Spinal cord (tissue), 10 donors: Measurements from ENCODE around the gene SASH3. TPM values are rescaled to one million over a fixed set of nuclear protein-coding genes. Genes with fewer than 3 reads are reported as not detected.

Source experiments
- DNase-seq, 6 donors: peaks; one replicate each; pipeline versions ENCODE4 v3.0.0 to v3.0.0-alpha.2; 2013 to 2015; ENCODE audit warnings: low spot score in 6 of 6, low read depth in 4 of 6
- H3K27ac ChIP-seq: one replicate; pipeline ENCODE4 v1.5.1; 2013; ENCODE audit warnings: low read depth, low read length, control low read depth
- H3K27me3 ChIP-seq: one replicate; pipeline ENCODE4 v1.6.1; 2013; ENCODE audit warnings: low read length; ENCODE audit not compliant: control insufficient read depth, insufficient read depth
- H3K36me3 ChIP-seq: one replicate; pipeline ENCODE4 v1.6.1; 2013; ENCODE audit warnings: low read length; ENCODE audit not compliant: control insufficient read depth, insufficient read depth
- H3K4me1 ChIP-seq: one replicate; pipeline ENCODE4 v1.6.1; 2013; ENCODE audit warnings: low read length; ENCODE audit not compliant: control insufficient read depth, insufficient read depth
- H3K4me3 ChIP-seq: one replicate; pipeline ENCODE4 v1.5.1; 2013; ENCODE audit warnings: low read depth, low read length, control low read depth
- H3K9me3 ChIP-seq: one replicate; pipeline ENCODE4 v1.6.1; 2013; ENCODE audit warnings: low read length; ENCODE audit not compliant: control insufficient read depth, insufficient read depth
- WGBS: methylation state at CpG from one replicate; pipeline ENCODE4 v1.1.5; 2013; ENCODE audit warnings: missing lambda C conversion rate; ENCODE audit not compliant: insufficient coverage; 5-methylcytosine and 5-hydroxymethylcytosine counted together
- polyA plus RNA-seq, 2 donors: library from polyadenylated mRNA; unstranded; fragments of 120-200 nt; gene quantifications; one replicate each; pipeline ENCODE4 v1.2.1, GENCODE V29; 2013; ENCODE audit not compliant: insufficient read length in 2 of 2
- total RNA-seq, 2 donors: library from RNA; depleted of rRNA in 1 of 2; stranded (reverse); fragments of 120-200 nt in 1 of 2; fragments of >200 nt in 1 of 2; gene quantifications; one replicate each; pipeline versions ENCODE4 v1.2.3 to v1.2.4, GENCODE V29; 2013 to 2014
- donor health status: healthy.

The SASH3 gene
- total and polyA plus RNA-seq, 4 donors: 4.8 to 8.2 (median 5.2) TPM

GRCh38 chrX:129800186-129800585 is 20.4 kb downstream of the SASH3 start:
- no peak overlapping the region for H3K27ac ChIP-seq
- H3K4me1 ChIP-seq: no peaks in the 10 kb centered on the region
- no peak for DNase-seq
- no peaks in the 10 kb centered on the region for H3K9me3 ChIP-seq
- WGBS: no CpG with 5 or more reads among the region's 4 CpGs
- peaks cover 3% of the 10 kb centered on the region for H3K27me3 ChIP-seq
- H3K4me3 ChIP-seq: no peak overlapping the region
- H3K36me3 ChIP-seq: peaks cover 5% of the 10 kb centered on the region

- Histone ChIP-seq H3K4me3 (no peak overlapping the region), H3K27me3 (peaks cover 3% of the 10 kb centered on the region), H3K36me3 (peaks cover 8% of the 10 kb centered on the region), H3K4me1 (no peaks in the 10 kb centered on the region), H3K27ac (no peak overlapping the region), H3K9me3 (no peaks in the 10 kb centered on the region)
- no CpG with 5 or more reads among the region's 1 CpG for WGBS
- peak in 2 of 6 donors; percentile 46 to 49 for DNase-seq
Measured at GRCh38 chrX:129802863-129803262, 23.1 kb downstream of the SASH3 start.

GRCh38 chrX:129804806-129805205 is 25.1 kb downstream of the SASH3 start:
- 82% methylated on average over 2 of the region's 4 CpGs for WGBS
- no peaks in the 10 kb centered on the region for H3K9me3 ChIP-seq
- no peaks in the 10 kb centered on the region for H3K4me1 ChIP-seq
- peaks cover 10% of the 10 kb centered on the region for H3K36me3 ChIP-seq
- DNase-seq: no peak
- H3K4me3 ChIP-seq: no peak overlapping the region
- H3K27me3 ChIP-seq: peaks cover 3% of the 10 kb centered on the region
- no peak overlapping the region for H3K27ac ChIP-seq

DNA sequence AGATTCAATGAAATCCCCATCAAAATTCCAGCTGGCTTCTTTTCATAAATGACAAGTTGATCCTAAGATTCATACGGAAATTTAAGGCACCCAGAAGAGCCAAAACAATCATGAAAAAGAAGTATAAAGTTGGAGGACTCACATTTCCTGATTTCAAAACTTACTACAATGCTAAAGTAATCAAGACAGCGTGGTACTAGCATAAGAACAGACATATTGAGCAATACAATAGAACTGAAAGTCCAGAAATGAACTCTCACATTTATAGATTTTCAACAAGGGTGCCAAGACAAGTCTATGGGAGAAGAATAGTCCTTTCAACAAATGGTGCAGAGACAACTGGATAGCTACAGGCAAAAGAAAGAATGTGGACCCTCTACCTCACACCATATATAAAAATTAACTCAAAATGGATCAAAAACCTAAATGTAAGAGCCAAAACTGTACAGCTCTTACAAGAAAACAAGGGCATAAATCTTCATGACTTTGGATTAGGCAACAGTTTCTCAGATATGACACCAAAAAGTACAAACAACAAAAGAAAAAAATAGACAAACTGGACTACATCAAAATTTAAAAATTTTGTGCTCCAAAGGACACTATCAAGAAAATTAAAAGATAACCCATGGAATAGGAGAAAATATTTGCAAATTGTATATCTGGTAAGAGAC is 28.5 kb downstream of the SASH3 start:
- no CpG with 5 or more reads among the region's 2 CpGs for WGBS
- H3K27ac ChIP-seq: no peak overlapping the region

DNA sequence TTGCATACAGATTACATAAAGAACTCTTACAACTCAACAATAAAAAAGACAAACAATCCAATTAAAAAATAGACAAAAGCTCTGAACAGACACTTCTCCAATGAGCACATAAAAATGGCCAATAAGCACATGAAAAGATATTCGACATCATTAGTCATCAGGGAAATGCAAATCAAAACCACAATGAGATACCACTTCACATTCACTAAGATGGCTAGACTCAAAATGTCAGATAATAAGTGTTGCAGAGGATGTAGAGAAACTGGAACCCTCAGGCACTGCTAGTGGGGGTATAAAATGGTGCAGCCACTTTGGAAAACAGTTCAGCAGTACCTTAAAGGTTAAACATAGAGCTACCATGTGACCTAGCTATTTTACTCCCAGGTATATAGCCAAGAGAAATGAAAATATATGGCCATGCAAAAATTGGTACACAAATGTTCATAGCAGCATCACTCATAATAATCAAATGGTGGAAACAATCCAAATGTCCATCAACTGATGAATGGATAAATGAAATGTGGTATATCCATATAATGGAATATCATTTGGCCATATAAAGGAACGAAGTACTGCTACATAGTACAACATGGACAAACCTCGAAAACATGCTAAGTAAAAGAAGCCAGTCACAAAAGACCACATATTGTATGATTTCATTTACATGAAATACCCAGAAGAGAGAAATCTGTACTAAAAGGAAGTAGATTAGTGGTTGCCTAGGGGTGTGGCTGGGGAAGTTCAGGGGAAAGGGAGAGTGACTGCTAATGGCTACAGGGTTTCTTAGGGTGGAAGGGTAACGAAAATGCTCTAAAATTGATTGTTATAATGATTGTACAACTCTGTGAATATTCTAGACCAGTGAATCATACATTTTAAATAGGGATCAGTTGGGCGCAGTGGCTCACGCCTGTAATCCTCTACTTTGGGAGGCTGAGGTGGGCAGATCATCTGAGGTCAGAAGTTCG is 29.4 kb downstream of the SASH3 start:
- peaks cover 14% of the 10 kb centered on the region for H3K36me3 ChIP-seq
- no peaks in the 10 kb centered on the region for H3K9me3 ChIP-seq
- no peak overlapping the region for H3K27ac ChIP-seq
- 100% methylated on average over 3 of the region's 7 CpGs for WGBS
- DNase-seq: no peak
- no peak overlapping the region for H3K4me3 ChIP-seq
- H3K4me1 ChIP-seq: no peaks in the 10 kb centered on the region
- H3K27me3 ChIP-seq: no peaks in the 10 kb centered on the region

More for the DNA sequence above, 28.5 kb downstream of the SASH3 start:
- H3K9me3 ChIP-seq: no peaks in the 10 kb centered on the region
- no peaks in the 10 kb centered on the region for H3K4me1 ChIP-seq
- DNase-seq: no peak
- H3K4me3 ChIP-seq: no peak overlapping the region
- peaks cover 14% of the 10 kb centered on the region for H3K36me3 ChIP-seq
- H3K27me3 ChIP-seq: peaks cover 3% of the 10 kb centered on the region

- WGBS: 93% methylated on average over 3 of the region's 6 CpGs
- peak in 1 of 6 donors; percentile 36 for DNase-seq
- H3K36me3 ChIP-seq: peaks cover 6% of the 10 kb centered on the region
- no peak overlapping the region for H3K4me3 ChIP-seq
- H3K4me1 ChIP-seq: no peaks in the 10 kb centered on the region
- H3K9me3 ChIP-seq: no peaks in the 10 kb centered on the region
- H3K27me3 ChIP-seq: no peaks in the 10 kb centered on the region
- H3K27ac ChIP-seq: no peak overlapping the region
Measured at GRCh38 chrX:129813662-129814368, 34.1 kb downstream of the SASH3 start.

- H3K27me3 ChIP-seq: no peaks in the 10 kb centered on the region
Measured at GRCh38 chrX:129818123-129818522, 38.4 kb downstream of the SASH3 start.

DNA sequence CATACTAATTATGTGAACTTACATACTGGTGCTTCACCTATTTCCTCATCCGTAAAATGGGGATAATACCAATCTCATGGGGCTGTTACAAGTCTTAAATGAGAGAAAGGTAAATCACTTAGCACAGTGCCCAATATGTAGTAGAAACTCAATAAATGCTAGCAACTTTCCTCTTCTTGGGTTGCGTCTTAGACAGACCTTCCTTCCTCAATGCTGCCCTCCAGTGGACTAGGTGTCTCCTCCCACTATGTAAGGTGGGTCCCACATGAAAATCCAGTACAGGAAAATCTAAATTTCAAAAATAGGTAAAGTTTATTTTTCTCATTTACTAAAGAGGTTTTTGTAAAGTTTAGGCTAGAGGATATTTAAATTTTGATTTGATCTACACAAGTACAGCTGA is 43.4 kb downstream of the SASH3 start:
- no peak overlapping the region for H3K4me3 ChIP-seq
- no peaks in the 10 kb centered on the region for H3K36me3 ChIP-seq
- no CpG with 5 or more reads among the region's 2 CpGs for WGBS
- DNase-seq: peak in 2 of 6 donors; percentile 39 to 40
- no peaks in the 10 kb centered on the region for H3K9me3 ChIP-seq
- no peak overlapping the region for H3K27ac ChIP-seq
- H3K4me1 ChIP-seq: no peaks in the 10 kb centered on the region
- no peaks in the 10 kb centered on the region for H3K27me3 ChIP-seq

More at GRCh38 chrX:129818123-129818522, 38.4 kb downstream of the SASH3 start:
- Histone ChIP-seq H3K9me3 (no peaks in the 10 kb centered on the region), H3K4me1 (no peaks in the 10 kb centered on the region), H3K36me3 (no peaks in the 10 kb centered on the region), H3K4me3 (no peak overlapping the region), H3K27ac (no peak overlapping the region)
- no CpG with 5 or more reads among the region's 2 CpGs for WGBS
- DNase-seq: no peak

DNA sequence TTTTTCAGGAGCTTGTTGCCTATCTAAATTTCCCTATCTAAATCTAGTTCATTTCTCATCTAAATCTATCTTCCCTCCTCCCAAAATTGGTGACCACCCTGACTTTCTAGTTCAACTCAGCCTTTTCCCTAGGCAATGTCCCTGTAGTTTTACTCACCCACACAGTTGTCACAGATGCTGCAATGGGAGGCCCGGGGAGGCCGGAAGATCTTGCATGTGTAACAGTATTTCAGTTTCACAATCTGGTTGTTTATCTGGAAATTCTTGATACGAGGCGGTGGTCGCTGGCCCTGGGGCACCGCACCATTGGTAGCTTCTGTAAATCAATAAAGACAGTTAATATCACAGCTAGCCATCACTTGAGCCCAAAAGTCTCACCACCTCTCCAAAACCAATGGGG is 43.8 kb downstream of the SASH3 start:
- no peak overlapping the region for H3K27ac ChIP-seq
- no peaks in the 10 kb centered on the region for H3K9me3 ChIP-seq
- no peaks in the 10 kb centered on the region for H3K36me3 ChIP-seq
- H3K4me1 ChIP-seq: no peaks in the 10 kb centered on the region
- H3K27me3 ChIP-seq: no peaks in the 10 kb centered on the region
- 76% methylated on average over 5 of the region's 6 CpGs for WGBS
- DNase-seq: no peak
- no peak overlapping the region for H3K4me3 ChIP-seq
